Activated T-cell treated with anti-CD3 and anti-CD28 coated beads, Interleukin-2, amount 50 U/mL, for 1 hour (primary cell): Measurements from ENCODE around the gene LONRF3.
"Not testable (repeated sequence)": the region's sequence is repeated elsewhere in the genome, so short reads cannot be mapped to it uniquely, and the experiment has no call there.

ENCODE experiments used
- DNase-seq: peaks from one replicate; pipeline ENCODE4 v3.0.0-alpha.2; 2020

LONRF3 gene

GRCh38 chrX:118988911-118989310, 14.5 kb downstream of the LONRF3 start:
- no peak for DNase-seq

GRCh38 chrX:118989886-118990285, 15.5 kb downstream of the LONRF3 start:
- DNase-seq, result no peak

DNA sequence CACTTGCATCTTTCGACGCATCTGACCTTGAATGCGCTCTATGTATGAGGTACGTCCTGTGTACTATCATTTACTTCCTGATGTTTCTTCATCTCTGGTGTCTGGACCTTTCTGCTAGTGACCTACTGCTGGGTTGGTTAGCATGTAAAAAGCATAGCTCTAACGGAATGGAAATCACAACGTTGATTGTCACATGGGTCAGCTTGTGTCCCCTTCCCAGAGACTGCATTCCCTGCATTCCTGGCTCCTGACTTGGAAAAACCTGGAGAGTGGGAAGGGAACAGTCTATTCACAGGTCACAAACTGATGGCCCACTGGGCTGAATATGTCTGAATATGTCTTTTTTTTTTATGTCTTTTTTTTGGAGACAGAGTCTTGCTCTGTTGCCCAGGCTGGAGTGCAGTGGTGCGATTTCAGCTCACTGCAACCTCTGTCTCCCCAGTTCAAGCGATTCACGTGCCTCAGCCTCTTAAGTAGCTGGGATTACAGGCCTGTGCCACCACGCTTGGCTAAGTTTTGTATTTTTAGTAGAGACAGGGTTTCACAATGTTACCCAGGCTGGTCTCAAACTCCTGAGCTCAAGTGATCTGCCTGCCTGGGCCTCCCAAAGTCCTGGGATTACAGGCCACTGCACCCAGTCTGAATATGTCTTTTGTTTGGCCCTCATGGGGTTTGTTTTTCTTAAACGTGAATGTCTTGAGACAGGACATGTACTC, 16.3 kb downstream of the LONRF3 start:
- no peak for DNase-seq

GRCh38 chrX:118992441-118993121, 18.2 kb downstream of the LONRF3 start:
- DNase-seq, result peak; percentile 26

DNA sequence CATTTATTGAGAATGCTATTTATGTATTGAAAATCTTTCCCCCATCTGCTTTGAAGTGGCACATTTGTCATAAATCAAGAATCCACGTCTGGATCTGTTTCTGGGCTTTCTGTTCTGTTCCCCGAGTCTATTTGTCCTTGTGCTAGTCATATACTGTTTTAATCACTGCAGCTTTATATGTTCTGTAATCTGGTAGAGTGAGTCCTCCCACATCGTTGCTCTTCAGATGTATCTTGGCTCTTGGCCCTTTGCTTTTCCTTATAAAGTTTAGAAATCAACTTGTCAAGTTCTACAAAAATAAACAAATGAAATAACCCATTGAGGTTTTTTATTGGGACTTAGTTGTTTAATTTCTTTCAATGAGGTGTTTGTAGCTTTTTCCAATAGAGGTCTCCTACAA, 29.0 kb downstream of the LONRF3 start:
- DNase-seq, result no peak

GRCh38 chrX:119004920-119005524, 30.6 kb downstream of the LONRF3 start:
- peak; percentile 66 for DNase-seq

DNA sequence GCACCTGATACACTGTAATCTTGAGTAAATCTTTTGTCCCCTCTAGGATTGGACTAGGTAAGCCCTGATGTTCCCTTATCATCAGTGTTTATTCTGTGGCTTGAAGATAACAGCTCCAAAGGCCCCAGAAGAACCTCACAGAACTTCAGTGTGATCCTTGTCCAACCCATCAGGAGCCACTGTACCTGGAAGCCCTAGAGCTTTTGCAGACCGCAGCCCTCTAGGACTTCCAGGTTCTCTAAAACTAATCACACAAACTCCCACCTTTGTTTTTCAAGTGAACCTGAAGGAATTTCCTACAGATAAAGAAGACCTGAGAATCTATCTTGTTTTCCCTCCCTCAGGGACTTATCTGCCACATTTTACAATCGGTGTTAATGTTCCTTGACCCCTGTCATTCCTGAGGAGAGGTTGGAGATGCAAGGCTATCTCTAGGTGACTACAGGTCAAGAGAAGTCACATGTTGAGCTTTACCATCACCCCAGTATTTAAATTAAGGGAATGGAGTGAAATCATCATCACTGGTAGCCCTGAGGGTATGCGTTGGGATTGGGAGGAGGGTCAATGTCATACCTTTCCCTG, 32.9 kb downstream of the LONRF3 start:
- DNase-seq, result no peak

- DNase-seq, result peak; percentile 36
These were observed 33.8 kb downstream of the LONRF3 start for GRCh38 chrX:119008110-119008744.

GRCh38 chrX:119009071-119009470, 34.7 kb downstream of the LONRF3 start:
- no peak for DNase-seq

GRCh38 chrX:119010491-119010890, 36.1 kb downstream of the LONRF3 start:
- no peak for DNase-seq

- DNase-seq, result no peak
These were observed 38.7 kb downstream of the LONRF3 start for GRCh38 chrX:119013164-119013563.

DNA sequence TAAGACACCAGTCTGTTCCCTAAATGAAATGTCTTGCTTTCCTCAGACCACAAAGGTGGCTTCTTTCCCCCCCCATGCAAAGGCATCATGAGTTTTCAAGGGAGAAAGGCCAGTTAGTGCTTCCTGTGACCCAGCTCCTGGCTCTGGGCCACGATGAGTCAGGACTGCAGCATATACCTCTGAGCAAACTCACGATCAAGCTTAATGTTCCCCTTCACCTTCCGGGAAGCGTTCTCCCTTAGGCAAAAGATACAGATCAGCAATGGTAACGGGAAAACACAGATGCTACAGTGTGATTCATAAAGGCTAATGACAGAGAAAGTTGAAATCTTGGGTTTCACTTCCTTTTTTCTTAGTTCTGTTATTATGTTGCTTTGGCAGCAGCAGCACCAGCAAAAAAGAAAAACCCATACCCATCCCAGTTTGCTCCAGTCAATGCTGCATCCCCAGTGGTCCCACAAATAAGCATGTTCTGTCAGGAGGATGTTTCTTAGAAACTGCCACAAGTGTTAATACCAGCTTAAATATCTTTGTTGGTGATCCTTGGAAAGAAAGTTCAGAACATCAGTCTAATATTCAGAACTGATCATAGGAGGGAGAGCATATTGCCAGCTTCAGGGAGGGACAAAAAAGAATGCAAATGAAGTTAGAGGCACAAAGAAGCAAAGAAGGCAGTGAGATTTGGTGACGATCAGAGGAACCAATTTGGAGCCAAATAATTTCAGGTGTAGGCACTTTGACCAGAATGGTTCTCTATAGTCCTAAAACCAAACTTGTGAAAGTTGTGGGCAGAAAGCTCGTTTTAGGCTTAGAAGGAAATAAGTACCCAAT, 41.2 kb downstream of the LONRF3 start:
- no peak for DNase-seq

- DNase-seq, result no peak
These were observed 42.7 kb downstream of the LONRF3 start for GRCh38 chrX:119017077-119017476.

DNA sequence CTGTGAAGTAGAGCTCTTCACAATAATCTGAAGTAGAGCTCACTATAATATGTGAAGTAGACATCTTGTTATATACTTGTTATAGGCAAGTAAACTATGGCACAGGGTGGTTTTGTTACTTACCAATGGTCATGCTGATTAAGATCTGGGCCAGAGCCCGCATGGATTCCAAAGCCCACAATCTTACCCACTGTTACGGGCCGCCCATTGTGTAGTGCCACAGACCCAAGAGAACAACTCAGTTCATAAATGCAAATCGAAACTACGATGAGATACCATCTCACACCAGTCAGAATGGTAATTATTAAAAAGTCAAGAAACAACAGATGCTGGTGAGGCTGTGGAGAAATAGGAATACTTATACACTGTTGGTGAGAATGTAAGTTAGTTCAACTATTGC, 51.5 kb downstream of the LONRF3 start:
- no peak for DNase-seq

DNA sequence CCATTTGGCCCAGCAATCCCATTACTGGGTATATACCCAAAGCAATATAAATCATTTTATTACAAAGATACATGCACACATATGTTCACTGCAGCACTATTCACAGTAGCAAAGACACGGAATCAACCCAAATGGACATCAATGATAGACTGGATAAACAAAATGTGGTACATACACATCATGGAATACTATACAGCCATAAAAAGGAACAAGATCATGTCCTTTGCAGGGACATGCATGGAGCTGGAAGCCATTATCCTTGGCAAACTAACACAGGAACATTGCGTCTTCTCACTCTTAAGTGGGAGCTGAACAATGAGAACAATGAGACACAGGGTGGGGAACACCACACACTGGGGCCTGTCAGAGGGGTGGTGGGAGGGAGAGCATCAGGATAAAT, 51.9 kb downstream of the LONRF3 start:
- not testable (repeated sequence) for DNase-seq

DNA sequence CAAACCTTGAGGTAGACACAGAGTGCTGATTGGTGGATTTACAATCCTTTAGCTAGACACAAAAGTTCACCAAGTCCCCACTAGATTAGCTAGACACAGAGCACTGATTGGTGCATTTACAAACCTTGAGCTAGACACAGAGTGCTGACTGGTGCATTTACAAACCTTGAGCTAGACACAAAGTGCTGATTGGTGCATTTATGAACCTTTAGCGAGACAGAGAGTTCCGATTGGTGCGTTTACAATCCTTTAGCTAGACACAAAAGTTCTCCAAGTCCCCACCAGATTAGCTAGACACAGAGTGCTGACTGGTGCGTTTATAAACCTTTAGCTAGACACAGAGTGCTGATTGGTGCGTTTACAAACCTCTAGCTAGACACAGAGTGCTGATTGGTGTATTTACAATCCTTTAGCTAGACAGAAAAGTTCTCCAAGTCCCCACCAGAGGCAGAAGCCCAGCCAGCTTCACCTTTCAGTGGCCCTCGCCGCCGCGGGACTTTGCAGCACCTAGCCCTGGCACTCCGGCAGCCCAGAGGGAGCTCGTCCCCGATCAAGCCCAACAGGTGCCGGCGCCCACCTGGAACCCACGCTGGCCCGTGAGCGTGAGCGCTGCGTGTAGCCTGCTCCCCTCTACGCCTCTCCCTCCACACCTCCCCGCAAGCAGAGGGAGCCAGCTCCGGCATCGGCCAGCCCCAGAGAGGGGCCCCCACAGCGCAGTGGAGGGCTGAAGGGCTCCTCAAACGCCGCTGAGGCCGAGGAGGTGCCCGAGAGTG, 53.7 kb downstream of the LONRF3 start:
- DNase-seq, result not testable (repeated sequence)

DNA sequence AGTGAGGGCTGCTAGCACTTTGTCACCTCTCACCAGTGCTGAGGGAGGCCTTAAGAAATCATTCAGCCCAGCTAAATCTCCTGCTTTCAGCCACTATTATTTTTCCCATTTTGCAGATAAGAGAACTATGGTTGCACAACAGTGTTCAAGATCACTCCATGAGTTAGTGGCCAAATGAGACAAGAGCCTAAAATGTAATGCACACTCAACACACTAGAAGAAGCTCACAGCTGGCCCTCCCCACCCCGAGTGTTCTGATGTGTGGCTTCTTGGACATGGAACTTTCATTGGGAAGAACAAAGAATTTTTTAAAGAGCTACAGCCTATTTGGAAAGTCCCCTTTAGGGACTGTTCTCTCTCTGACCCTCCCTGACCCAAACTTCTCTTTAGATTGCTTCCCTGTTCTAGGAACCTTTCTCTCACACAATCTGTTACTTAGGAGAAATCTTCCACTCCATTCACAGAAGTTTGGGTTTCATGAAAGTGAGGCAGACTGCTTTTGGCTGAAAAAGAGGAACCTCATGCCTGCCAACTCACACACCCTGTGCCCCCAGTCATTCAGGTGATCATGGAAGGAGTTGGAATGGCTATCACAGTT, 54.4 kb downstream of the LONRF3 start:
- no peak for DNase-seq

DNA sequence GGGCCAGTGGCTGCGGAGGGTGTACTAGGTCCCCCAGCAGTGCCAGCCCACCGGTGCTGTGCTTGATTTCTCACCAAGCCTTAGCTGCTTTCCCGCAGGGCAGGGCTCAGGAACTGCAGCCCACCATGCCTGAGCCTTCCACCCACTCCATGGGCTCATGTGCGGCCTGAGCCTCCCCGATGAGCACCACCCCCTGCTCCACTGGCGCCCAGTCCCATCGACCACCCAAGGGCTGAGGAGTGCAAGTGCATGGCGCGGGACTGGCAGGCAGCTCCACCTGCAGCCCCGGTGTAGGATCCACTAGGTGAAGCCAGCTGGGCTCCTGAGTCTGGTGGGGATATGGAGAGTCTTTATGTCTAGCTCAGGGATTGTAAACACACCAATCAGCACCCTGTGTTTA, 55.2 kb downstream of the LONRF3 start:
- DNase-seq, result not testable (repeated sequence)

GRCh38 chrX:119030990-119031389, 56.6 kb downstream of the LONRF3 start:
- DNase-seq, result no peak

DNA sequence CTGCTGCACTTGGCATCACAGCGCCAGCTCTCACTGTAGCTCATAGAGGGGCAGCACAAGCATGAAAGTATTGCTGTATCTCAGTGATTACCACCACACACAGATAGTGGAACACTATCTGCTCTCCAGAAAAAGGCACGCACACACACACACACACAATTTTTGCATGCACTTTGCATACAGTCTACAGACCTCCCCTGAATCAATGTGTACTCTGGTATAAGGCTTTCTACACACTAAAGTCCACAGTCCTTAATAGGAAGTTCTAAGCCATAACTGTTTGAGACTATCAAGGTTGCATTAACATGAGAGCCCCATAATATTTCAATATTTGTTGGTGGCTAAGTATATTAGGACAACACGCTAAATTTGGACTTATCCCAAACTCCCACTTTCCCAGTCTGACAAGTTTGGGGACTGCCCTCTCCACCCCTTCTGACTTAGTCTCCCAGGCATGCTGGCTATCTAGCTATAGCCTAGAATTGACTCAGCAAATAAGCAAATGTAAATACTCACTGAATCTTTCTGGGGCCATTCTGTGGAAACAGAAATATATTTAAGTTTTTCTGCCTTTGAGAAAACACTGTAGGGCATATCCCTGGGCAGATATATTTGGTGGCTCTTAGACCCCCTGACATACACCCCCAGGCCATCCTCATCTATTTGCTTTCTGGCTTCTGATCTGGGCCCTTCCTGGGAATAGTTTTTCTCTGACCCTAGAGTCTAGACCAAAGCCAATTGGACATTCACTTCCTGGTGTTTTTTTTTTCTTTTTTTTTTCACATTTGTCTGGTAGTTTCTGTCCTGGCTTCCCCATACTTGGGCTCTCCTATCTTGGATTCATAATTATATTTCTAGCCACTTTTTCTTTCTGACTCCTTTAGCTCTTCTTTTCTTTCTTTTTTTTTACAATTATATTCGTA, 62.0 kb downstream of the LONRF3 start:
- no peak for DNase-seq
